Activated gamma-delta T cell treated with anti-CD3 and anti-CD28 coated beads, Interleukin-2, amount 50 U/mL, for 16 hours (primary cell): ENCODE measurements around the gene HMGA1.

Experiments
- DNase-seq: peaks from one replicate; pipeline ENCODE4 v3.0.0-alpha.2; 2020; ENCODE audit warnings: low read depth

HMGA1 gene

DNA sequence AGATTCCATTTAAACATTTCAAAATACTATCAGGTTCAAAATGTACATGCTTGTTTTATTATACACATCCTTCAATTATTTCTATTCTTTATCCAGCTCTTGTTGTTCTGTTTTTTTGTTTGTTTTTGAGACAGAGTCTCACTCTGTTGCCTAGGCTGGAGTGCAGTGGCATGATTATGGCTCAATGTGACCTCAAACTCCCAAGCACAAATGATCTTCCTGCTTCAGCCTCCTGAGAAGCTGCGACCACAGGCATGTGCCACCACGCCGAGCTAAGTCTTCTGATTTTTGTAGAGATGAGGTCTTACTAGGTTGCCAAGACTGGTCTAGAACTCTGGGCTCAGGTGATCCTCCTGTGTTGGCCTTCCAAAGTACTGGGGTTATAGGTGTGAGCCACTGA lies 56.3 kb downstream of the HMGA1 start:
- no peak for DNase-seq

- DNase-seq = no peak
These were observed 59.0 kb downstream of the HMGA1 start for GRCh38 chr6:34295721-34296120.
